Measurements from ENCODE around the gene ANKMY1.

Gene ANKMY1, protein sequence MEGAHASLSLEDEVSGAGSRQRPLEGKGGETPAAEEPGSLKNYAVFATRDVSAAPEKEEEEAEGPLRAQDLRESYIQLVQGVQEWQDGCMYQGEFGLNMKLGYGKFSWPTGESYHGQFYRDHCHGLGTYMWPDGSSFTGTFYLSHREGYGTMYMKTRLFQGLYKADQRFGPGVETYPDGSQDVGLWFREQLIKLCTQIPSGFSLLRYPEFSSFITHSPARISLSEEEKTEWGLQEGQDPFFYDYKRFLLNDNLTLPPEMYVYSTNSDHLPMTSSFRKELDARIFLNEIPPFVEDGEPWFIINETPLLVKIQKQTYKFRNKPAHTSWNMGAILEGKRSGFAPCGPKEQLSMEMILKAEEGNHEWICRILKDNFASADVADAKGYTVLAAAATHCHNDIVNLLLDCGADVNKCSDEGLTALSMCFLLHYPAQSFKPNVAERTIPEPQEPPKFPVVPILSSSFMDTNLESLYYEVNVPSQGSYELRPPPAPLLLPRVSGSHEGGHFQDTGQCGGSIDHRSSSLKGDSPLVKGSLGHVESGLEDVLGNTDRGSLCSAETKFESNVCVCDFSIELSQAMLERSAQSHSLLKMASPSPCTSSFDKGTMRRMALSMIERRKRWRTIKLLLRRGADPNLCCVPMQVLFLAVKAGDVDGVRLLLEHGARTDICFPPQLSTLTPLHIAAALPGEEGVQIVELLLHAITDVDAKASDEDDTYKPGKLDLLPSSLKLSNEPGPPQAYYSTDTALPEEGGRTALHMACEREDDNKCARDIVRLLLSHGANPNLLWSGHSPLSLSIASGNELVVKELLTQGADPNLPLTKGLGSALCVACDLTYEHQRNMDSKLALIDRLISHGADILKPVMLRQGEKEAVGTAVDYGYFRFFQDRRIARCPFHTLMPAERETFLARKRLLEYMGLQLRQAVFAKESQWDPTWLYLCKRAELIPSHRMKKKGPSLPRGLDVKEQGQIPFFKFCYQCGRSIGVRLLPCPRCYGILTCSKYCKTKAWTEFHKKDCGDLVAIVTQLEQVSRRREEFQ

DNA sequence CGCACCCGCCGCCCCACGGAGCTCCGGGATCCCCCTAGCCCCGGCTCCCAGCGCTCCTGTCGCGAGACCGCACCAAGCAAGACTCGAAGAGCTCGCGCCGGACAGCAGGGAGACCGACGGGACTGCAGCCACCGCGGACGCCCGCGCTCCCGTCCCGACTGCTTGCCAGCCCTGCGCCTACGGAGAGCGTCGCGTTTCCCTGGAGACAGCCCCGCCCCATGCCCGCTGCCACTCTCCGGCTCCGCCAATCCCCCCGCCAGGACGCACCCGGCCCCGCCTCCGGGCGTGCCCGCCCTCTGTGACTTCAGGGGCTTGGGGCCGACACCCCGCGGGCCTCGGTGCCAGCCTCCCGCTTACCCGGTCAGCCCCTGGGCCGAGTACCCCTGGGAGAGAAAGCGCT, at the start of gene ANKMY1:
Gene ANKMY1, minus strand, starts transcription at position 181 of the 400 bp plus-strand sequence. CDS start 653 bp downstream, outside the sequence.
- peak; percentile 80 to 94 for DNase-seq

GRCh38 chr2:240605867-240606743, 48.3 kb upstream of the ANKMY1 start:
- DNase-seq: no peak

- no peak for DNase-seq
Measured at GRCh38 chr2:240604939-240605716, 47.3 kb upstream of the ANKMY1 start.

DNA sequence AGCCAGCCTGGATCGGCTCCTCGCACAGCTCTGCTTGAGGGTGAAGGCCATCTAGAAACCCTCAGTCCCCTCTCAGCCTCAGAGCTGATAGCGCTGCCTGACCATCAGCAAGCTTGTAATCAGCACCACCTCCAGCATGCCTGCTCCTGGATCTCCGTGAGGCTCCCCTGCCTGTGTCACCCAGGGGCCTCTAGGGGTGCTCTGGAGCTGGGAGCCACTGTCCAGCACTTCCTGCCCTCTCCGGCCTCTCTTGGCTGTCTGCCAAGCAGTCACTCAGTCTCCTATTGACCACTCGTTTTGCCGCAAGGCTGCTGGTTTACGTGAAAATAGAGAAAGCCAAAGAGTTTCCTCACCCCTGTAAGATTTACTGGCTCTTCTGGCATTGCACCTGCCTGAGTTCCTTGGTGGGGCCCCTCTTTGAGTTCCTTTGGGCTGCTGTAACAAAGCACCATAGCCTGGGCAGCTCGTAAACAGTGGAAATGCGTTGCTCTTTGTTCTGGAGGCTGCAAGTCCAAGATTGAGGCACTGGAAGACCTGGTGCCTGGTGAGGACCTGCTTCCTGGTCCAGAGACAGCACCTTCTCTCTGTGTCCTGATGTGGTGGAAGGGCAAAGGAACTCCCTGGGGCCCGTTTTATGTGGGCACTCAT, 46.6 kb upstream of the ANKMY1 start:
- DNase-seq: peak in 1 of 2 experiments; percentile 33

GRCh38 chr2:240603846-240604245, 46.1 kb upstream of the ANKMY1 start:
- DNase-seq: no peak

- DNase-seq: no peak
Measured at GRCh38 chr2:240603081-240603835, 45.5 kb upstream of the ANKMY1 start.

DNA sequence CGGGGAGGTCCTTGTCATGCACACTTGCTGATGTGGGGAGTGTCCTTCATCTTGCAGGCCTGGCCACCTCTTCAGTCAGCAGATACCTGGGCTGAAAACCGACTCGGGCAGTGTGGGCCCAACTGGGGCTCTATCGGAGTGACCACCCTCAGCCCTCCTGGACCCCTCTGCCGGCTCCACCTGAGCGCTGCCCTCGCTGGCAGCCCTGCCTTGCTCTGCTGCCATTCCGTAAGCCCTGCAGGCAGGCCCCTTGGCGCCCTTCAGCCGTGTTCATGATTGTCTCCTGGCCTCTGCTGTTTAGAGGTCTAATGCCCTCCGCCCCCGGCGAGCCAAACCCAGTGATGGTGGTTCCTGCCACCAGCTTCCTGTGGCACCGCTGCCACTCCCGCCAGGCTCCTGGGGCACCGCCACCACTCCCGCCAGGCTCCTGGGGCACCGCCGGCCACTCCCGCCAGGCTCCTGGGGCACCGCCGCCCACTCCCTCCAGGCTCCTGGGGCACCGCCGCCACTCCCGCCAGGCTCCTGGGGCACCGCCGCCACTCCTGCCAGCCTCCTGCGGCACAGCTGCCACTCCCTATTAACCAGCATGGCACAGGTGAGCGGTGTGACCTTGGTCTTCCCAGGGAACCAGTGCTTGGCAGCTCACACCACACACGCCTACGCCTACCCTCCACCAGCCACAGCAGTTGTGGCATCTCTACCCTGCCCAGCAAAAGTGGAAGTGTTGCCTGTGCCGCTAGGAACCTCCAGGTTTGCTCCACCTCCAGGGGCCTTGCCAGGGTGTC, 44.7 kb upstream of the ANKMY1 start:
- DNase-seq: no peak

GRCh38 chr2:240601831-240602160, 44.0 kb upstream of the ANKMY1 start:
- no peak for DNase-seq

DNA sequence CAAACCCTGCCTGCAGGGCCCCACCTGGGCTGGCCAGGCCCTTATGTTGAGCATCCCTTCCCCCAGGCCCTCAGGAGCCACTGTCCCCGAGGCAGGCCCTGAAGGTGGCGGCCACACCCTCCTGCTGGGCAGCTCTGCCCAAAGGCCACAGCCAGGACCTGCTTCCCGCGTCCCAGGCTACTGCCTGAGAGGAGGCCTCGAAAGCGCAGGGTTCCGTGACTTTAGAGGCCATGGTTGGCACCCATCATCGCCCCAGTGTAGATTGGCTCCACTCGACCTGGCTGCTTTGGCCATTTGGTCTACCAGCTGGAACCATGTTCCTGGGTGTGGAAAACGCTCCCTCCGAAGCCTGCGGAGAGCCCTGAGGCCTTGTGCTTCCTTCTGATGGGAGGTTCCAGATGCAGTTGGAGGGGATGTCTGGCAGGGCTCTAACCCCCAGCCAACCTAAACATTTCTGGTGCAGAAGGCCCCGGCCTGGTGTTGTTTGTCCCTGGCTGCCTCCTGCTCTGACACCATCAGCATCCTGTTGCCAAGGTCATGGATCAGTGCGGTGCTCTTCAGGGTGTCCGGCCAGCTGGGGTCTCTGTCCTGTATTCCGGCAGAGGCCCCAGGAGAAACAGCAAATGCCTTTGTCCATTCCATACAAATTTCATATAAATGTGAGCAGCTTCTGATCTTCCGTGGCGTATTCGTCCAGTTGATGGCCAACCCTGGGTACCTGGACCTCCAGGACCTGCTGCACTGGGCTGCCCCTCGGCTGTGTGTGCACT, 43.5 kb upstream of the ANKMY1 start:
- no peak for DNase-seq

- no peak for DNase-seq
Measured at GRCh38 chr2:240600451-240600961, 42.7 kb upstream of the ANKMY1 start.

GRCh38 chr2:240599141-240599583, 41.4 kb upstream of the ANKMY1 start:
- no peak for DNase-seq

GRCh38 chr2:240598311-240598911, 40.6 kb upstream of the ANKMY1 start:
- no peak for DNase-seq

GRCh38 chr2:240597419-240598181, 39.8 kb upstream of the ANKMY1 start:
- no peak for DNase-seq

DNA sequence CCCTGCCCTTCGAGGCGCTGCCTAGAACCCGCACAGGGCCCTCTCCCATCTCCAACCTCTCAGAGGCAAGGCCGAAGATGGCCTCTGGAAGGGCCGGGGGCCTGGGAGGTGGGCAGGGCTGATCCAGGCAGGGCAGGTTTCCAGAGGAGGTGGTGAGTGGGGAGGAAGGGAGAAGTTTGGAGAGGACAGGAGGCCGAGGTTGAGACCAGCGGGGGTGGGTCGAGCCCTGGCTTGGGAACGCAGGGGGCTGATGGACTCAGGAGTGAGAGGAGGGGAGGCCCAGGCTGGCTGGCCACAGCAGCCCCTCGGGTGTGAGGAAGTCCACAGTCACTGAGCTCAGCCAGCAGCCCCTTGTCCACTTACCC, 39.2 kb upstream of the ANKMY1 start:
- DNase-seq: no peak

- no peak for DNase-seq
Measured at GRCh38 chr2:240596491-240596931, 38.7 kb upstream of the ANKMY1 start.

GRCh38 chr2:240596080-240596460, 38.3 kb upstream of the ANKMY1 start:
- DNase-seq: no peak

DNA sequence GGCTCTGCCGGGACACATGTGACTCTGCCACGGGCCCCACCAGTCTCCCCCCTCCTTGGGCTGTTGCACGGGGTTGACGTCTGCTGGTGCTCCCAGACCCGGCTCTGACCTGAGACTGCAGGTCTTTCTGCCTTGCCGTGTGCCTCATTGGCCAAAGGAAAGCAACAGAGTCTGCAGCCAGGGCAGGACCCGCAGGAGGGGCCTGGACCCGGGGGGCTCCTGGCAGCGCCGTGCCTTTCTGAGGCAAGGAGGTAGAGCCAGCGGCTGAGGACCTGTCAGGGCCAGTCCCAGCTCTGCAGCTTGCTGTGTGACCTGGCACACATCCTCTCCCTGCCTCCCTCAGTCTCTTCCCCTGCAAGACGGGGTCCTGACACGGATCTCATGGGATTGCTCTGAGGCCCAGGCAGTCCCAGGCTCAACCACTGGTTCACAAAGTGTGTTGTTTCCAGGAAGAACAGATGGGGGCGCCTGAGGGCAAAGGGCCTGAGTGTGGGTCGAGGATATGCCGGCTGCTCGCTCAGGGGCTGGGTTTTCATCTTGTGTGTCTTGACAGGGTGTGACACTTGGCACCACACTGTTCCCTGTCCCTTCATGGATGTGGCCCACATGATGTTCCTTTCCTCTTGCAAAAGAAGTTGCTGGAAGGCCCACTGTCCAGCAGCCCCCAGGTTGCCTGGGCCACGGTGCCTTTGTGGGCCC, 37.7 kb upstream of the ANKMY1 start:
- peak; percentile 24 to 51 for DNase-seq
